Suprapubic skin (tissue), 4 donors: ENCODE data around the gene LRRC45. TPM values are rescaled to one million over a fixed set of nuclear protein-coding genes. Genes with fewer than 3 reads are reported as not detected.

Source experiments
- DNase-seq, 2 donors: peaks; one replicate each; pipeline ENCODE4 v3.0.0-alpha.2; 2019; ENCODE audit warnings: low spot score in 2 of 2
- H3K27ac ChIP-seq: fragments of 200-600 bp; sonication (generic); one replicate; pipeline ENCODE4 v1.5.1; 2019
- H3K27me3 ChIP-seq: fragments of 200-600 bp; sonication (generic); one replicate; pipeline ENCODE4 v1.5.1; 2019
- H3K36me3 ChIP-seq: fragments of 200-600 bp; sonication (generic); one replicate; pipeline ENCODE4 v1.5.1; 2019
- H3K4me1 ChIP-seq: fragments of 200-600 bp; sonication (generic); one replicate; pipeline ENCODE4 v1.5.1; 2019
- H3K4me3 ChIP-seq: fragments of 200-600 bp; sonication (generic); one replicate; pipeline ENCODE4 v1.5.1; 2019; ENCODE audit warnings: mild to moderate bottlenecking
- H3K9me3 ChIP-seq: fragments of 200-600 bp; sonication (generic); one replicate; pipeline ENCODE4 v1.5.1; 2019
- EP300 ChIP-seq: sonication (generic); formaldehyde crosslinking; IDR thresholded peaks from one replicate; pipeline ENCODE4 v1.6.1; 2017; ENCODE audit warnings: antibody characterized with exemption
- POLR2A ChIP-seq, 2 donors: fragments of 450-650 bp; IDR thresholded peaks; one replicate each; pipeline ENCODE4 v1.6.1; 2017; ENCODE audit warnings: antibody characterized with exemption in 2 of 2, mild to moderate bottlenecking in 2 of 2, moderate library complexity in 2 of 2
- POLR2AphosphoS5 ChIP-seq, 3 donors: sonication (generic); formaldehyde crosslinking; IDR thresholded peaks; one replicate each; pipeline ENCODE4 v1.6.1; 2017; ENCODE audit warnings: antibody characterized with exemption in 3 of 3
- WGBS: methylation state at CpG from one replicate; pipeline ENCODE4 v1.1.5; 2018; 5-methylcytosine and 5-hydroxymethylcytosine counted together
- total RNA-seq, 4 donors: library from RNA; depleted of rRNA; stranded (reverse); fragments of >200 nt; gene quantifications; one replicate each; pipeline ENCODE4 v1.1.0, GENCODE V29; 2016
- TF ChIP-seq, protein P1 (sequence below), 2 donors: fragments of 200-600 bp in 1 of 2; fragments of 450-650 bp in 1 of 2; sonication (generic) in 1 of 2; IDR thresholded peaks; one replicate each; pipeline ENCODE4 v1.5.1; 2016 to 2019; ENCODE audit warnings: antibody characterized with exemption in 2 of 2, mild to moderate bottlenecking in 1 of 2, moderate library complexity in 1 of 2

Gene LRRC45
- total RNA-seq, 4 donors from 2014 or later = 14.1 to 18.7 (median 15.4) TPM

DNA sequence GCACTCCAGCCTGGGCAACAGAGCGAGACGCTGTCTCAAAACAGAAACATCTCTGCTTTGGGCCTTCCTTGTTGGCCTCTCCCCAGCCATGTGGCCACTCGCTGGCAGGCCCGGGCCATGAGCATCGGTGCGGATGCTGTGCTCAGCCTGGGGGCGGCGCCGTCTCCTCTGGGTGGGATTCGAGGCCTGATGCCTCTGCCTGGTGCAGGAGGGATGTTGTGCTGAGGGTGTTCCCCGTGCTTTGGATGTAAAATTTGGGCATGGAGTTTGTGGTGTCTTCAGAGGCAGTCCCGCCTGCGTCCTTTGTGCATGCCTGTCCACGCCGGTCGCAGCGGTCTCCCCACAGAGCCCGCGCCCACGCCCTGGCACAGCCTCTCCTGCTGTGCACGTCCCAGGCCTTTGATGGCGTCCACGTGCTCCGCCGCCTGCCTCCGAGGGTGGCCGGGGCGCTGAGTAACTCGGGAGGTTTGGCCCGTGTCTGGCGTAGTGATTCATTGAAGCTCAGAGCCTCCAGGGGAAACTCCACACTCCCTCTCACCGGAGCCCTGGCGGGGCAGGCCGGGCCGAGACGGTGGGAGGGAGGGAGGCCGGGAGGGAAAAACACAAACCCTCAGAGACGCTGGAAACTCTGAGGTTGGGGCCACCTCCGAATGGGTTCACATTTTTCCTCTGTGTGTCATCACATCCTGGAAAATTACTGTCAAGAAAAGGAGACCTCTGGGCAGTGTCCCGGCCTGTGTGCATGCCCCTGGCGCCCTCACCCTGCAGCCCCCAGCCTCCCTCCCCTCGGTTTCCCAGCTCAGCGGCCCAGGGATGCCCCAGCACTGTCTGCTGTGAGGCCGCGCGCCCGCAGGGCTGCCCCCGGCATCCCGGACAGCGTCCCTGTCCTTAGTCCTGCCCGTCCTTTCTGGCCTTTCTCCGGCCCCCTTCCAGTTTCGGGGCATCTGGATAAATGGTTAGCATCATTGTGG is 19.4 kb upstream of the LRRC45 start:
- 26% methylated on average over 22 of the region's 53 CpGs for WGBS
- Histone ChIP-seq H3K9me3 (no peaks in the 10 kb centered on the region), H3K36me3 (no peaks in the 10 kb centered on the region), H3K4me3 (no peak overlapping the region), H3K27ac (peak overlapping the region; percentile 39), H3K4me1 (peaks cover 38% of the 10 kb centered on the region), H3K27me3 (no peaks in the 10 kb centered on the region)
- peak in 1 of 2 donors; percentile 87 for DNase-seq
- TF ChIP-seq POLR2A (IDR thresholded peaks at IDR 0.05) = no peak
- TF ChIP-seq POLR2AphosphoS5 (IDR thresholded peaks at IDR 0.05) = peak in 2 of 3 donors; percentile 83 to 88
- TF ChIP-seq, protein P1, sequence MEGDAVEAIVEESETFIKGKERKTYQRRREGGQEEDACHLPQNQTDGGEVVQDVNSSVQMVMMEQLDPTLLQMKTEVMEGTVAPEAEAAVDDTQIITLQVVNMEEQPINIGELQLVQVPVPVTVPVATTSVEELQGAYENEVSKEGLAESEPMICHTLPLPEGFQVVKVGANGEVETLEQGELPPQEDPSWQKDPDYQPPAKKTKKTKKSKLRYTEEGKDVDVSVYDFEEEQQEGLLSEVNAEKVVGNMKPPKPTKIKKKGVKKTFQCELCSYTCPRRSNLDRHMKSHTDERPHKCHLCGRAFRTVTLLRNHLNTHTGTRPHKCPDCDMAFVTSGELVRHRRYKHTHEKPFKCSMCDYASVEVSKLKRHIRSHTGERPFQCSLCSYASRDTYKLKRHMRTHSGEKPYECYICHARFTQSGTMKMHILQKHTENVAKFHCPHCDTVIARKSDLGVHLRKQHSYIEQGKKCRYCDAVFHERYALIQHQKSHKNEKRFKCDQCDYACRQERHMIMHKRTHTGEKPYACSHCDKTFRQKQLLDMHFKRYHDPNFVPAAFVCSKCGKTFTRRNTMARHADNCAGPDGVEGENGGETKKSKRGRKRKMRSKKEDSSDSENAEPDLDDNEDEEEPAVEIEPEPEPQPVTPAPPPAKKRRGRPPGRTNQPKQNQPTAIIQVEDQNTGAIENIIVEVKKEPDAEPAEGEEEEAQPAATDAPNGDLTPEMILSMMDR (IDR thresholded peaks at IDR 0.05) = no peak

DNA sequence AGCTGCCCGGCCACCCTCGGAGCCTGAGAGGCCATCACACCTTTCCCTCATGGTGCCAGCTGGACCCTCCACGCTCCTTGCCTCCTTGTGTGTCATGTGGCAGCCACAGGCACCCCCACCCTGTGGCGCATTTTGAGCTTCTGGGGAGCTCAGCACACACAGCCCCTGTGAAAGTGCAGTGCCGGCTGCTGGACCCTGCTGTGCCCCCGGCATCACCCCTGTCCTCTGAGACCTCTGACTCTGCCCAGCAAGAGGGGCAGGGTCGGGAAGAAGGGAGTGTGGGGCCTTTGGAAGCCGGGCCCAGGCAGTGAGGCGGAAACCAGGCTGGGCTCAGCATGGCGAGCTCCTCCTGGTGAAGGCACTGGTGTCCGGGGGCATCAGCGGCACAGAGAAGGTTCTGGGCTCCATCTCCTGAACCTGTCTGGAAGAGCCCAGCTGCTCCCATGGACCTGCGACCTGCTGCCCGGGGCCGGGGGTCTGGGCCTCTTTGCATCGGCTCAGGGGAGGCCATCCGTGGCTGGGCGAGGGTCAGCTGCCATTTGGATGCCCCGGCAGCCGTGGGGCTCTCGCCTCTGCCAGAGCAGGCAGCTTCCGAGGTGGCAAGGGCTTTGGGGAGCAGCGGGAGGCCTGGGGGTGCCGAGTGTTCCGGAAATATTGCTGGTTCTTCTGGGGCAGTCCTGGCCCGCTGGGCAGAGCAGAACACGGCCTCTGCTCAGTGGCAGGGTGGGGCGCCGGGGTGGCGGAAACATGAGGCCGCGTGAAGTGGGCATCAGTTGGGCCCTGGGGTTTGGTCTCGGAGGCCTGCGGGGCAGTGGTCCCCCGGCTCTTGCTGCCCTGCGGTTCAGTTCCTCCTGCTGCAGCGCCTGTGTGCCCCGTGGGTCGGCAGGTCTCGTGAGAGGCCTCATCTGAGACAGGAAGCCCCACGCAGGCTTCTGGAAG is 18.3 kb upstream of the LRRC45 start:
- peaks cover 38% of the 10 kb centered on the region for H3K4me1 ChIP-seq
- TF ChIP-seq EP300 = no peak
- TF ChIP-seq POLR2A (IDR thresholded peaks at IDR 0.05) = no peak
- TF ChIP-seq, protein P1 (IDR thresholded peaks at IDR 0.05) = no peak
- no peak for TF ChIP-seq POLR2AphosphoS5 (IDR thresholded peaks at IDR 0.05)
- H3K9me3 ChIP-seq = no peaks in the 10 kb centered on the region
- no peak overlapping the region for H3K4me3 ChIP-seq
- H3K27ac ChIP-seq = peak overlapping the region; percentile 39
- no peaks in the 10 kb centered on the region for H3K27me3 ChIP-seq
- H3K36me3 ChIP-seq = peaks cover 7% of the 10 kb centered on the region
- DNase-seq = no peak
- WGBS = 100% methylated on average over 7 of the region's 41 CpGs

DNA sequence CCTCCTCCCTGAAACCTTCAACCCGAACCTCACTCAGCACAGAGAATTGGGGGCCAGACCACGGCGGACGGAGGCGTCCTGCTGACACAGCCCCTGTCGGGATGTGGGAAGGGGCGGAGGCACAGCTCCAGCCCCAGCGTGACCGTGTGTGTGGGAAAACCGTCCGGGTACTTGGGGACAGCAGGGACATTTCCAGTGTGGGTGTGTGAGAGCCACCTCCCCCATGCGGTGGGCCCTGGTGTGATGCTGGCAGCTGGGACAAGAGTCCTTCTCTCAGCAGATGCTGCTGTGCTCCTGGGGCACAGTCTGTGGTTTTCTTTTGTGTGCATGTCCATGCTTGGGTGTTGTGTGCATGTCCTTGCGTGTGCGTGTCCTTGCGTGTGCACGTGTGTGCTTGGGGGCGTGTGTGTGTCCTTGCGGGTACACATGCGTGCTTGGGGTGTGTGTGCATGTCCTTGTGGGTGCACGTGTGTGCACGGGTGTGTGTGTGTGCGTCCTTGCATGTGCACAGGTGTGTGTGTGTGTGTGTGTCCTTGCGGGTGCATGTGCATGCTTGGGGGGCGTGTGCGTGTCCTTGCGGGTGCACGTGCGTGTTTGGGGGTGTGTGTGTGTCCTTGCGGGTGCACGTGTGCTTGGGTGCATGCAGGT is 17.3 kb upstream of the LRRC45 start:
- WGBS = 61% methylated on average over 20 of the region's 30 CpGs
- H3K36me3 ChIP-seq = peaks cover 7% of the 10 kb centered on the region
- no peaks in the 10 kb centered on the region for H3K27me3 ChIP-seq
- DNase-seq = no peak
- H3K4me3 ChIP-seq = no peak overlapping the region
- TF ChIP-seq EP300 (no peak), POLR2AphosphoS5 (IDR thresholded peaks at IDR 0.05) (no peak), POLR2A (IDR thresholded peaks at IDR 0.05) (no peak)
- TF ChIP-seq, protein P1 (IDR thresholded peaks at IDR 0.05) = no peak
- H3K9me3 ChIP-seq = no peaks in the 10 kb centered on the region
- H3K27ac ChIP-seq = no peak overlapping the region
- H3K4me1 ChIP-seq = peaks cover 33% of the 10 kb centered on the region

DNA sequence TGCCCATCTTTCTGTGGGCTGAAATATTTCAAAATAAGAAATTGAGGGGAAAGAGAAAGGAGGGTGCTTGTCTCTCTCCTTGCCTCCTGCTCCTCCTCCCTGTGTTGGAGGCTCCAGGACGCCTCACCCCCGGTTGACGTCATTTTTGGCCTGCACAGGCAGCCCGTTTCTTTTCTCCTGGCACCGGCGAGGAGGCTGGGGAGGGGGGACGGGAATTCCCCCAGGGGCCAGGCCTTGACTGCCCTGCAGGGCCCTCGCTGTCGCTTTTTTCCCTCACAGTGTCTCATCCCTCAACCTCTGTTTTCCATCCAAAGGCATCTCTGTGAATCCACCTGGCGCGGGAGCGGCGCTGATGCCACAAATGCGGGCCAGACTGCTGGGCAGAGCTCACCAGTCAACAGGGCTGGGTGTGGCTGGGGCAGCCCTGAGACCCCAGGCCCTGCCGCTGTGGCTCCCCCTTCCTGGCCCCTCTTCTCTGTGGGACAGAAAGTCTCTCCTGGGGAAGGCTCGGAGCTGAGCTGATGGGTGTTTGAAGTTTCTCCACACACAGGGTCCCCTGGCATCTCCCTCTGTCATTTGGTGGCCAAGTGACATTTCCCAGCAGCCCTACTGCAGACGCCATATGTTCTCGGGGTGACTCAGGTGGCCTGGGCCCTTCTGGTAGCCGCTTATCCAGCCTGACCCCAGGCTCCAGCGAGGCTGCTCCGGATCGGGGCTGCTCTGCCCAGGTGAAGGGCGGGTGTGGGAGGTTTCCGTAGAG is 16.5 kb upstream of the LRRC45 start:
- Histone ChIP-seq H3K27me3 (no peaks in the 10 kb centered on the region), H3K4me3 (no peak overlapping the region), H3K36me3 (peaks cover 11% of the 10 kb centered on the region), H3K27ac (no peak overlapping the region), H3K4me1 (peaks cover 33% of the 10 kb centered on the region), H3K9me3 (no peaks in the 10 kb centered on the region)
- WGBS = 54% methylated on average over 21 of the region's 24 CpGs
- TF ChIP-seq POLR2AphosphoS5 (IDR thresholded peaks at IDR 0.05) = no peak
- no peak for TF ChIP-seq POLR2A (IDR thresholded peaks at IDR 0.05)
- TF ChIP-seq EP300 = no peak
- TF ChIP-seq, protein P1 (IDR thresholded peaks at IDR 0.05) = no peak
- no peak for DNase-seq
